Mesendoderm (in vitro differentiated cells): ENCODE results near the gene B3GLCT.

ENCODE experiments used
- DNase-seq: peaks from one replicate; pipeline ENCODE4 v3.0.0; 2013
- H2AK5ac ChIP-seq: 2 replicates; pipeline ENCODE4 v1.6.1; 2013; ENCODE audit warnings: low read length, inconsistent platforms
- H2BK120ac ChIP-seq: 2 replicates; pipeline ENCODE4 v1.6.1; 2013; ENCODE audit warnings: low read depth, mild to moderate bottlenecking, low read length, moderate library complexity, mixed read lengths
- H2BK15ac ChIP-seq: replicated peaks from 2 replicates; pipeline ENCODE4 v1.6.1; 2013; ENCODE audit warnings: low read depth, mild to moderate bottlenecking, moderate library complexity
- H2BK5ac ChIP-seq: 2 replicates; pipeline ENCODE4 v1.6.1; 2013; ENCODE audit warnings: low read length, inconsistent platforms
- H3K18ac ChIP-seq: 2 replicates; pipeline ENCODE4 v1.6.1; 2013; ENCODE audit warnings: mild to moderate bottlenecking, low read length, mixed read lengths
- H3K23ac ChIP-seq: one replicate; pipeline ENCODE4 v1.6.1; 2013; ENCODE audit warnings: low read length
- H3K27ac ChIP-seq: 2 replicates; pipeline ENCODE4 v1.5.1; 2013; ENCODE audit warnings: low read depth, mild to moderate bottlenecking, inconsistent platforms, low read length, moderate library complexity
- H3K27me3 ChIP-seq: 2 replicates; pipeline ENCODE4 v1.6.1; 2013; ENCODE audit warnings: low read length, control low read depth, mild to moderate bottlenecking, inconsistent platforms; ENCODE audit not compliant: insufficient read depth, poor library complexity
- H3K36me3 ChIP-seq: 2 replicates; pipeline ENCODE4 v1.6.1; 2013; ENCODE audit warnings: low read length, inconsistent platforms; ENCODE audit not compliant: control insufficient read depth, insufficient read depth
- H3K4ac ChIP-seq: one replicate; pipeline ENCODE4 v1.6.1; 2013; ENCODE audit warnings: low read depth, mild to moderate bottlenecking, low read length, moderate library complexity
- H3K4me1 ChIP-seq: 2 replicates; pipeline ENCODE4 v1.6.1; 2013; ENCODE audit warnings: low read depth, low read length, inconsistent platforms; ENCODE audit not compliant: control insufficient read depth
- H3K4me2 ChIP-seq: 2 replicates; pipeline ENCODE4 v1.6.1; 2013; ENCODE audit warnings: low read length
- H3K4me3 ChIP-seq: 2 replicates; pipeline ENCODE4 v1.5.1; 2013; ENCODE audit warnings: mild to moderate bottlenecking, low read length
- H3K56ac ChIP-seq: one replicate; pipeline ENCODE4 v1.6.1; 2013; ENCODE audit warnings: low read length
- H3K79me1 ChIP-seq: 2 replicates; pipeline ENCODE4 v1.6.1; 2013; ENCODE audit warnings: low read length, inconsistent platforms
- H3K79me2 ChIP-seq: 2 replicates; pipeline ENCODE4 v1.6.1; 2013; ENCODE audit warnings: mild to moderate bottlenecking, low read length; ENCODE audit not compliant: control insufficient read depth, insufficient read depth
- H3K9ac ChIP-seq: 2 replicates; pipeline ENCODE4 v1.6.1; 2013; ENCODE audit warnings: low read length, inconsistent platforms
- H4K5ac ChIP-seq: one replicate; pipeline ENCODE4 v1.6.1; 2013; ENCODE audit warnings: low read length
- H4K8ac ChIP-seq: one replicate; pipeline ENCODE4 v1.6.1; 2013; ENCODE audit warnings: low read depth, mild to moderate bottlenecking, control low read depth, low read length, moderate library complexity
- WGBS: extraction: QIAGEN DNeasy Blood & Tissue Kit; methylation state at CpG from one replicate; pipeline ENCODE4 v1.1.7; 2013; ENCODE audit warnings: low lambda C conversion rate, missing lambda C conversion rate; ENCODE audit not compliant: insufficient coverage; ENCODE audit errors: extremely low coverage; 5-methylcytosine and 5-hydroxymethylcytosine counted together

B3GLCT gene

GRCh38 chr13:31219909-31220598 lies 20.3 kb downstream of the B3GLCT start:
- Histone ChIP-seq H3K27me3 (no peaks in the 10 kb centered on the region), H4K5ac (no peak overlapping the region), H3K4me3 (no peak overlapping the region), H3K56ac (no peak overlapping the region), H2AK5ac (no peak overlapping the region), H4K8ac (no peak overlapping the region), H3K9ac (no peak overlapping the region), H3K36me3 (no peaks in the 10 kb centered on the region), H2BK120ac (no peak overlapping the region), H2BK15ac (no peak overlapping the region), H3K4me1 (no peaks in the 10 kb centered on the region), H3K4me2 (no peak overlapping the region), H2BK5ac (no peak overlapping the region), H3K4ac (no peak overlapping the region), H3K23ac (no peak overlapping the region), H3K79me1 (no peaks in the 10 kb centered on the region), H3K18ac (no peak overlapping the region), H3K79me2 (no peaks in the 10 kb centered on the region), H3K27ac (no peak overlapping the region)
- DNase-seq: no peak
- no CpG with 5 or more reads among the region's 4 CpGs for WGBS

GRCh38 chr13:31221057-31221456 lies 21.3 kb downstream of the B3GLCT start:
- H2BK5ac ChIP-seq: no peak overlapping the region
- H3K4me1 ChIP-seq: peaks cover 5% of the 10 kb centered on the region
- no peaks in the 10 kb centered on the region for H3K27me3 ChIP-seq
- no peak overlapping the region for H2BK120ac ChIP-seq
- H3K4me2 ChIP-seq: no peak overlapping the region
- no CpG with 5 or more reads among the region's 3 CpGs for WGBS
- H3K9ac ChIP-seq: no peak overlapping the region
- no peaks in the 10 kb centered on the region for H3K79me2 ChIP-seq
- H3K4ac ChIP-seq: no peak overlapping the region
- H3K36me3 ChIP-seq: no peaks in the 10 kb centered on the region
- H4K8ac ChIP-seq: no peak overlapping the region
- H2BK15ac ChIP-seq: no peak overlapping the region
- no peak overlapping the region for H4K5ac ChIP-seq
- no peak overlapping the region for H3K56ac ChIP-seq
- no peak overlapping the region for H2AK5ac ChIP-seq
- no peaks in the 10 kb centered on the region for H3K79me1 ChIP-seq
- H3K27ac ChIP-seq: no peak overlapping the region
- H3K4me3 ChIP-seq: no peak overlapping the region
- DNase-seq: no peak
- H3K23ac ChIP-seq: no peak overlapping the region
- H3K18ac ChIP-seq: no peak overlapping the region

GRCh38 chr13:31223215-31223614 lies 23.4 kb downstream of the B3GLCT start:
- Histone ChIP-seq H3K79me2 (no peaks in the 10 kb centered on the region), H3K36me3 (no peaks in the 10 kb centered on the region), H3K27ac (no peak overlapping the region), H3K4me2 (no peak overlapping the region), H2AK5ac (no peak overlapping the region), H2BK5ac (no peak overlapping the region), H4K8ac (no peak overlapping the region), H2BK120ac (no peak overlapping the region), H3K79me1 (no peaks in the 10 kb centered on the region), H3K23ac (no peak overlapping the region), H3K4me3 (no peak overlapping the region), H2BK15ac (no peak overlapping the region), H3K56ac (no peak overlapping the region), H3K9ac (no peak overlapping the region), H3K4me1 (peaks cover 7% of the 10 kb centered on the region), H4K5ac (no peak overlapping the region), H3K27me3 (no peaks in the 10 kb centered on the region), H3K18ac (no peak overlapping the region), H3K4ac (no peak overlapping the region)
- no peak for DNase-seq
- no CpG with 5 or more reads among the region's 7 CpGs for WGBS

GRCh38 chr13:31223640-31224039 lies 23.9 kb downstream of the B3GLCT start:
- no CpG with 5 or more reads among the region's 2 CpGs for WGBS
- Histone ChIP-seq H3K79me1 (no peaks in the 10 kb centered on the region), H3K56ac (no peak overlapping the region), H3K4me3 (no peak overlapping the region), H2AK5ac (no peak overlapping the region), H2BK15ac (no peak overlapping the region), H3K36me3 (no peaks in the 10 kb centered on the region), H3K27me3 (no peaks in the 10 kb centered on the region), H3K27ac (no peak overlapping the region), H3K23ac (no peak overlapping the region), H3K4me1 (peaks cover 7% of the 10 kb centered on the region), H2BK120ac (no peak overlapping the region), H4K5ac (no peak overlapping the region), H2BK5ac (no peak overlapping the region), H4K8ac (no peak overlapping the region), H3K4me2 (no peak overlapping the region), H3K4ac (no peak overlapping the region), H3K18ac (no peak overlapping the region), H3K79me2 (no peaks in the 10 kb centered on the region), H3K9ac (no peak overlapping the region)
- no peak for DNase-seq

GRCh38 chr13:31224174-31224669 lies 24.4 kb downstream of the B3GLCT start:
- H3K27ac ChIP-seq: no peak overlapping the region
- H2BK120ac ChIP-seq: no peak overlapping the region
- no peaks in the 10 kb centered on the region for H3K79me1 ChIP-seq
- no peak overlapping the region for H3K18ac ChIP-seq
- no peak overlapping the region for H2AK5ac ChIP-seq
- no peaks in the 10 kb centered on the region for H3K79me2 ChIP-seq
- H2BK15ac ChIP-seq: no peak overlapping the region
- peaks cover 7% of the 10 kb centered on the region for H3K4me1 ChIP-seq
- H3K27me3 ChIP-seq: no peaks in the 10 kb centered on the region
- no peak overlapping the region for H3K4me3 ChIP-seq
- H3K56ac ChIP-seq: no peak overlapping the region
- H3K4ac ChIP-seq: no peak overlapping the region
- H4K8ac ChIP-seq: no peak overlapping the region
- DNase-seq: no peak
- H3K4me2 ChIP-seq: no peak overlapping the region
- H3K23ac ChIP-seq: no peak overlapping the region
- no peak overlapping the region for H2BK5ac ChIP-seq
- H4K5ac ChIP-seq: no peak overlapping the region
- no peaks in the 10 kb centered on the region for H3K36me3 ChIP-seq
- WGBS: no CpG with 5 or more reads among the region's 5 CpGs
- no peak overlapping the region for H3K9ac ChIP-seq
